NB4 (cell line): ENCODE data around the gene SRPRA.

Experiments
- DNase-seq: peaks from one replicate; pipeline ENCODE4 v3.0.0; 2010; ENCODE audit warnings: low read depth
- H3K4me3 ChIP-seq: one replicate; pipeline ENCODE4 v1.5.1; 2011; ENCODE audit warnings: mild to moderate bottlenecking, low read depth, low read length, moderate library complexity
- MYC ChIP-seq: IDR thresholded peaks from 2 replicates; pipeline ENCODE4 v1.6.1; 2011; ENCODE audit warnings: low read depth, low read length
- POLR2A ChIP-seq: IDR thresholded peaks from 2 replicates; pipeline ENCODE4 v1.6.1; 2011; ENCODE audit warnings: mild to moderate bottlenecking; ENCODE audit not compliant: insufficient read length; ENCODE audit errors: extremely low read depth
- TF ChIP-seq, protein P1 (sequence below): IDR thresholded peaks from one replicate; pipeline ENCODE4 v1.5.1; 2012; ENCODE audit warnings: low read depth, low read length
- TF ChIP-seq, protein P2 (sequence below): IDR thresholded peaks from 2 replicates; pipeline ENCODE4 v1.6.1; 2011; ENCODE audit warnings: low read depth, low read length

SRPRA gene

DNA sequence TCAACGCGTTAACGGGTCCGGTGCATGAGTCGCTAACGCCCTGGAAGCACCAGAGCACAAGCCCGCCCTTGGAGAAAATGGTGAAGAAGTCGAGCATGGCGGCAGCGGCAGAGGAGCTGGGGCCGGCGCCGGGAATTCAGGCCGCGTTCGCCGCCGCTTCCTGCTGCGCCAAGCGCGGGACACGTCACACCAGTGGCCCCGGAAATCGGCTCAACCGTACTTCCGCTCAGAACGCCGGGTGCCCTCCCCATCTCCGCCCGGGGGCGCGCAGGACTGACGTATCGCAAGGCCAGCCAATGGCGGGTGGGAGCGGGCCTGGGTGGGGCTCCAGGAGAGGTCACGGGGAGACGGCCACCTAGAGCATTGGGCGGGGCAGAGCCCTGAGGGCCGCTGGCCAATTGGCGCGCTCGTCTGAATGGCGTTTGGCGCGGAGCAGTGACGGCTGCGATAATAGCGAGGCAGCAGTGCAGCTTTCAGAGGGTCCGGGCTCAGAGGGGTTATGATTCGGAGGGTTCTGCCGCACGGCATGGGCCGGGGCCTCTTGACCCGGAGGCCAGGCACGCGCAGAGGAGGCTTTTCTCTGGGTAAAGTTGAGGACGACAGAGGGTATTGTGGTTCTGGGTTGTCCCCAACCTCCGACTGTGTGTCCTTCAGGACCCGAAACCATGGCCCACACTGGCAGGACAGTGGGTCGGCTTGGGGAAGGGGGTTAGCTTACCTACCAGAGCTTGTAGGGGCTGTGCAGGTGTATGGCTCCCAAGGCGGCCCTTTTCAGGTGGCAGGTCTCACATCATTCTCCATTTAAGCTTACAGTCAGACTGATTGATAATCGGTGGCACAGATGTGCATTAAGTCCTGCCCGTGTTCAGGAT, at the start of gene SRPRA, which contains the start of gene FOXRED1:
Gene SRPRA, minus strand, starts transcription at position 188 of the 872 bp plus-strand sequence. Its CDS starts 91 bp downstream, at position 97.
Gene FOXRED1, plus strand, starts transcription at position 447 of the 872 bp plus-strand sequence. Its CDS starts 53 bp downstream, at position 500.
- TF ChIP-seq, protein P1, sequence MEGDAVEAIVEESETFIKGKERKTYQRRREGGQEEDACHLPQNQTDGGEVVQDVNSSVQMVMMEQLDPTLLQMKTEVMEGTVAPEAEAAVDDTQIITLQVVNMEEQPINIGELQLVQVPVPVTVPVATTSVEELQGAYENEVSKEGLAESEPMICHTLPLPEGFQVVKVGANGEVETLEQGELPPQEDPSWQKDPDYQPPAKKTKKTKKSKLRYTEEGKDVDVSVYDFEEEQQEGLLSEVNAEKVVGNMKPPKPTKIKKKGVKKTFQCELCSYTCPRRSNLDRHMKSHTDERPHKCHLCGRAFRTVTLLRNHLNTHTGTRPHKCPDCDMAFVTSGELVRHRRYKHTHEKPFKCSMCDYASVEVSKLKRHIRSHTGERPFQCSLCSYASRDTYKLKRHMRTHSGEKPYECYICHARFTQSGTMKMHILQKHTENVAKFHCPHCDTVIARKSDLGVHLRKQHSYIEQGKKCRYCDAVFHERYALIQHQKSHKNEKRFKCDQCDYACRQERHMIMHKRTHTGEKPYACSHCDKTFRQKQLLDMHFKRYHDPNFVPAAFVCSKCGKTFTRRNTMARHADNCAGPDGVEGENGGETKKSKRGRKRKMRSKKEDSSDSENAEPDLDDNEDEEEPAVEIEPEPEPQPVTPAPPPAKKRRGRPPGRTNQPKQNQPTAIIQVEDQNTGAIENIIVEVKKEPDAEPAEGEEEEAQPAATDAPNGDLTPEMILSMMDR: no peak
- TF ChIP-seq, protein P2, sequence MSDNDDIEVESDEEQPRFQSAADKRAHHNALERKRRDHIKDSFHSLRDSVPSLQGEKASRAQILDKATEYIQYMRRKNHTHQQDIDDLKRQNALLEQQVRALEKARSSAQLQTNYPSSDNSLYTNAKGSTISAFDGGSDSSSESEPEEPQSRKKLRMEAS: peak; percentile 21
- TF ChIP-seq MYC: peak; percentile 72
- TF ChIP-seq POLR2A: peak; percentile 76
- DNase-seq: peak; percentile 100

GRCh38 chr11:126317756-126318573, 49.3 kb upstream of the SRPRA start:
- DNase-seq: peak; percentile 85
- TF ChIP-seq MYC (no peak), POLR2A (no peak)
- TF ChIP-seq, protein P2: no peak
- TF ChIP-seq, protein P1: no peak
- peak overlapping the region; percentile 46 for H3K4me3 ChIP-seq

More for the DNA sequence above, at the start of gene SRPRA, which contains the start of gene FOXRED1:
- peak within 1 kb of the TSS; percentile 97 for H3K4me3 ChIP-seq

GRCh38 chr11:126317432-126317755, 48.7 kb upstream of the SRPRA start:
- no peak overlapping the region for H3K4me3 ChIP-seq
- no peak for TF ChIP-seq POLR2A
- TF ChIP-seq, protein P2: peak; percentile 17; the same call in 1 of the 2 replicates
- DNase-seq: no peak

DNA sequence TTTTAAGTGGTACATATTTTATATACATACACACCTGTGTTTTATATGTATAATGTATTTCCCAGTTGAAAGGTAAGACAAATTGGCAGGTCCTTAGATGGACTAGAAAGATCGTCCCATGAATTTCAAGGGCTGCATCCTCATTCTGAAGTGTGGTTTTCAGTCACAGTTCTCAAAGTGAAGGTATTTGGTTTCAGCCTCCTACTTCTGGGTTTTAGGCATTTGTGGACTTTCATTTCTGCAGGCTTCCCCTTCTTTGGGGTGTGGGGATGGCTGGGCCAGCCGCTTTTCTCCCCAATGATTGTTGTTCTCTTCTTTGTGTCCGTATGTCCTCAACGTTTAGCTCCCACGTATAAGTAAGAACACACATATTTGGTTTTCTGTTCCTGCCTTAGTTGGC, 45.1 kb upstream of the SRPRA start:
- no peak for DNase-seq
- TF ChIP-seq, protein P2: no peak
- no peak for TF ChIP-seq MYC
- TF ChIP-seq, protein P1: no peak
- no peak for TF ChIP-seq POLR2A
- H3K4me3 ChIP-seq: no peak overlapping the region

GRCh38 chr11:126312961-126313360, 44.3 kb upstream of the SRPRA start:
- H3K4me3 ChIP-seq: no peak overlapping the region
- DNase-seq: no peak
- TF ChIP-seq, protein P1: no peak
